ENCODE data around the gene GAST.

Gene GAST

DNA sequence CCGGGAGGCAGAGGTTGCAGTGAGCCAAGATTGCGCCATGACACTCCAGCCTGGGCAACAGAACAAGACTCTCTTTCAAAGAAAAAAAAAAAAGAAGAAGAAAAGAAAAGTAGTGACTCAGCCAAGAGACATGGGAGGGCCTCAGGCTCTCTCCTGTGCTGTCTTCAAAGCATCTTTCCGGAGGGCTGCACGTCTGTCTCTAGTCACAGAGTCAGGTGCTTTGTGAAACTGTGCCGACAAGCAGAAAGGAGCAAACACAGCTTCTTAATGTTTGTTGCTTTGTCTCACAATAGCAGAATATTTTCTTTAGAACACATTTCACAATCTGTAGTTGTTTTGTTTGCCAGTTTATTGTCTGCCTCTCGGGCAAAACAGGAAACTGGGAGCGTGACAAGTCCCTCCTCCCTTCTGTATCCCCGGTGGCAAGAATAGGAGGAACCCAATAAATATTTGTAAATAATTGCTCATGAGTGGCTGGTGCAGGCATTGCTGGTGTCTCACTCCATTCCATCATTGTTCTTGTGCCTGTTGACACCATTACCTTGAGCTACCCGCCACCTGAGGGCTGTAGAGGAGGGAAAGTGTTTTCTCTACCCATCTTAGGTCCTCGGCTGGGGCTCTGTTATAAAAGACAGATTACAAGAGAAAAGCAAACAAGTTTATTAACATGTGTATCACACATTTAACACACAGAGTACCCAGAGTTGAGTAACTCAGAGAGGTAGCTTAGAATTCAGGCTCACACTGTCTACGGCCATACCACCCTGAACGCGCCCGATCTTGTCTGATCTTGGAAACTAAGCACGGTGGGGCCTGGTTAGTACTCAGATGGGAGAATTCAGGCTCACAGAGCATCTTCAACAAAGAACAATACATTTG is 5.5 kb downstream of the GAST start:
- DNase-seq: no peak

GRCh38 chr17:41718287-41718645 is 6.1 kb downstream of the GAST start:
- no peak for DNase-seq

GRCh38 chr17:41722231-41722630 is 10.1 kb downstream of the GAST start:
- DNase-seq: no peak

- DNase-seq: no peak
Measured at GRCh38 chr17:41723801-41724475, 11.8 kb downstream of the GAST start.

- peak; percentile 88 for DNase-seq
Measured at GRCh38 chr17:41724476-41725050, 12.4 kb downstream of the GAST start.

- DNase-seq: no peak
Measured at GRCh38 chr17:41725134-41725533, 13.0 kb downstream of the GAST start.

GRCh38 chr17:41728056-41728455 is 15.9 kb downstream of the GAST start:
- DNase-seq: no peak

DNA sequence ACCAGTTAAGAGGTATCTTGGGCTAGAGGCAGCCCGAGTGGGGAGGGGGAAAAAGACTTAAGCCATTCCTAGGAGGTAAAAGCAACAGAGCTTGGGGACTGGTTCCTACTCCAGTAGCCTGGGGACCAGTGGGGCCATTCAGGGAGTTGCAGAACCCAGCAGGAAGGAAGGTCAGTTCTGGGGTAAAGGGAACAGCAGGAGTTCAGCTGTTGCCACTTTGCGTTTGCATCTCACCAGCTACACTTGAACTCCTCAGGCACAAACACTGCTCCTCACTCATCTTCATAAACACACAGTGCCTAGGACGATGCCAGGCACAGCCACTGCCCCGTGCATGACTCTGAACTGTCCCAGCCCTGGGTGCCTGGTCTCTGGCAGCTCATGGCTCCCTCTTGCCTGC is 18.3 kb downstream of the GAST start:
- DNase-seq: no peak

DNA sequence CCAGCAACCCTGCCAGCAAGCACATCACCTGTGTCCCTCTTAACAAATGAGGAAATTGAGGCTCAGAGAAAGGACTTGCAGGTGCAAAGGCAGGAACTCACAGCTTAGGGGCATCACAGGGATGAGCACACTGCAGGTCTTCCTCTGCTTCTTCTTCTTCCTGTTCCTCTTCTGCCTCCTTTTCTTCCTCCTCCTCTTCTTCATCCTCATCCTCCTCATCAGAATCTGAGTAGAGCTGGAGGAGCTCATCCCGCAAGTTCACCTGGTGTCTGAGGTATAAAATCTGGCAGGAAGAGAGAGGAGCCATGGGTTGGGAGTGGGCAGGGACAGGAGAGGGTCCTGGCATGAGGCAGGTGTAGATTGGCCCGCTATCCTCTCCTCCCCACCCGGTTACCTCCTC is 19.7 kb downstream of the GAST start:
- DNase-seq: no peak

GRCh38 chr17:41733348-41734138 is 21.4 kb downstream of the GAST start:
- no peak for DNase-seq

DNA sequence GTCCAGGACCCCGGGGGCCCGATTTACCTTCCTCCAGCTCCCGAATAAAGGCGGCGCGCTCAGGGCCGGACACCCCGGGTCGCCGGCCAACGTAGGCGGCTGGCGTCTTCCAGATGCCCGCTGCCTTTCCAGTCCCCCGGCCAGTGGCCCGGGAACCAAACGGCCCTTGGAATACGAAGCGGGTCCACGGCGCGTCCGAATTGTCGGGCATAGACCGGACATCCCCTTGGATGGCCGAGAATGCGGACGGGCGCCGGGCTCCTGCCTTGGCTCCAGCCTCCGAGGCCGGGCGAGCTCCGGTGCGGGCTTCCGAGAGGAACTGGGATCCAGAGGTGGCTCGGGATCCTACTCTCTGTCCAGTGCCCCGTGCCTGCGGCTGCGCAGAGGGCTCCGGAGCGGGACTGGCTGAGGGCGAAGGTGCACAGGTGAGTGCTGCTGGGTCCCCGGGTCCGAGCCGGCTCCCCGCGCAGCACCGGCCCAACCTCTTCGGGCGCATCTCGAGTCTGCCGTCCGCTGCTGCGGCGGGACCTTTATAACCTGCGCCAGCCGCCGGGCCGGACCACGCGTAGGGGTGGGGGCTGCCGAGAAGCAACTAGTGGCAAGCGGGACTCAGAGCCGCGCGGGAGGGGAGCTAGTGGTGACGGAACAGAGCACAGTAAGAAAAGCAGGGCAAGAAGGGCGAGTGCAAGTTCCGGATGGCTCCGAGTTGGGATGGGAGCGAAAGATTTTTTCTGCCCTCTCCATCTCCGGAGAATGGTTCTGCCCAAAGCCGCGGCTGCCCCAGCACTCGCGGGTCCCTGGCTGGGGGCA is 22.2 kb downstream of the GAST start, which contains the start of gene HAP1:
HAP1 (minus strand) TSS at position 505 of the 810 bp plus-strand sequence; CDS start at position 496, 9 bp downstream.
- peak in 1 of 2 experiments; percentile 40 for DNase-seq

GRCh38 chr17:41734949-41735313 is 22.8 kb downstream of the GAST start:
- DNase-seq: peak in 1 of 2 experiments; percentile 44

GRCh38 chr17:41735744-41736143 is 23.6 kb downstream of the GAST start:
- DNase-seq: no peak

DNA sequence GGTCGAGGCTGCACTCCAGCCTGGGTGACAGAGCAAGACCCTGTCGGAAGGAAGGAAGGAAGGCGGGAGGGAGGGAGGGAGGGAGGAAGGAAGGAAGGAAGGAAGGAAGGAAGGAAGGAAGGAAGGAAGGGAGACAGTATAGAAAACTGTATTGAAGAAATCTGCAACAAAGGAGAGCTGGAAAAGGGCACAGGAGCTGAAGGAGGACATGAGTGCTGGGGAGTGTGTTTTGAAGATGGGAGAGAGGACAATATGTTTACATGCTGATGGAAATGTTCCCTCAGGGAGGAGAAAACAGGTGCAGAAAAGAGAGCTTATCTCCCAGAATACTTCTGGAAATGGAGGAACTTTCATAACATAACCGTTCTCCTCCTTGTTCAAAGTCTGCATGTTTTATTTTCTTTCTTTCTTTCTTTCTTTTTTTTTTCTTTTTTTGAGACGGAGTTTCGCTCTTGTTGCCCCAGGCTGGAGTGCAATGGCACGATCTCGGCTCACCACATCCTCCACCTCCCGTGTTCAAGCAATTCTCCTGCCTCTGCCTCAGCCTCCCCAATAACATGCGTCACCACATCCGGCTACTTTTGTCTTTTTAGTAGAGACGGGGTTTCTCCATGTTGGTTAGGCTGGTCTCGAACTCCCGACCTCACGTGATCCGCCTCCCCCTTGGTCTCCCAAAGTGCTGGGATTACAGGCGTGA is 25.0 kb downstream of the GAST start:
- no peak for DNase-seq

DNA sequence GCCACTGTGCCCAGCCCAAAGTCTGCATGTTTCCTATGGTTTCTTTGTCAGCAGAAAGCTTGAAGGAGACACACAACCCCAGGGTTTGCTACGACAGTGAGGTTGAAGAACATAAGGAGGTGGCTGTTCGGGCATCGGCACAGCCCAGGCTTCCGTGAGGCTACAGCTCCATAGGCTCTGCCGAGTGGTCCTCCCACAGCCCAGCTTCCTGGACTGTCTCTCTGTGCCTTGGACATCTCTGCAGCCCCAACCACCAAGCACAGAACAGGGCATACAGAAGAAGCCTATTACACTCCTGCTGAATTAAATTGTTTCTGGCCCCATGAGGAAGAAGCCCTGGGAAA is 25.5 kb downstream of the GAST start:
- no peak for DNase-seq

- peak; percentile 55 to 74 for DNase-seq
Measured at GRCh38 chr17:41738077-41738800, 26.1 kb downstream of the GAST start.

GRCh38 chr17:41738801-41739112 is 26.6 kb downstream of the GAST start:
- DNase-seq: no peak

DNA sequence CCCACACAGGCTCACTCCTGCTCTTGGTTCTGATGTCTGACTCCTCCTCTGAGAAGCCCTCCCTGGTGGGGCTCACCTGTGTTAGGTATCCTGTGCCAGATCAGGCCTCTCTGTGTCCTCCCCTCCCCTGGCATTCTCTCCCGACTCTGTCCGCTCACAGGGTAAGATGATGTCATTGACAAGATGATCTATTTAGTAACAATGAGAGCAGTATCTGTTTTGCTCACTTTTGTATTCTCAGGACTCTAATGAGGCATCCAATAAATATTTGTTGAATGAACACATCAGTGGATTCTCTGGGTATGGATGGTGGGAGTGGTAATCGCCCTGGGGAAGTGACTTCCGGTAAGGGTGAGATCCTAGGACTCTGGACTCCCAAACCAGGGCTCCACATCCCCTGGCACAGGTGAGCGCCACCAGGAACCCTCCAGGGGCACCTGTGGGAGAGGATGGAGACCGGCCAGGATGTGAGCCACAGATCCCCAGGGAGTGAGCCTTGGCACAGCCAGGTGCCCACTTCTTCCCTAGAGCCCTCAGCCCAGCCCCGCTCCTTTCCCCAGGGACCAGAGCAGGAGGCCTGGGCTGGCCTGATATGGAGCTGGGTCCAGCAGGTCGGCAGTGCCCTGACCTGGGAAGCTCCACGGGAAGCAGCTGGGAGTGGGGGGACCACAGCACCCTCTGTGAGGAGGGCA is 27.7 kb downstream of the GAST start:
- DNase-seq: no peak

DNA sequence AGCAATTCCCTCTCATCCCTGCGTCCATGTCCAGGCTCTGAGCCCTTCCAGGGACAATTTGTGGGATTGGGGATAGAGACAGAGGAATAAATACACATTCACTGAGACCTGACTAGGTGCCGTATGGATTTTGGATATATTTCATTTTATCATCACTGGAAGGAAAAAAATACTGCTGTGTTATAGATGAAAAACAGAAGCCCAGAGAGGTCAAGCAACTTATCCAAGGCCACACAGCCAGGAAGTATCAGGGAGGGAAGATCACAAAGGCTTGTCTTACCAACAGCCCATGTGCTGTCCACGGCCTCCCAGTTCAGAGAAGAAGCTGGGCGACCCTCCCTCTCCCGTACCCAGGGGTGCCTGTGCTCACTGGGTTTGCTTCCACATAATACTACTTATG is 28.4 kb downstream of the GAST start:
- no peak for DNase-seq

GRCh38 chr17:41741709-41742108 is 29.6 kb downstream of the GAST start:
- DNase-seq: no peak

GRCh38 chr17:41748275-41748674 is 36.1 kb downstream of the GAST start:
- DNase-seq: no peak
